Measurements from ENCODE around the gene PPFIBP1.
A peak's percentile ranks its signal among the peaks of the same experiment; 100 is the strongest.
"Not testable (repeated sequence)": the region's sequence is repeated elsewhere in the genome, so short reads cannot be mapped to it uniquely, and the experiment has no call there.

PPFIBP1 gene

DNA sequence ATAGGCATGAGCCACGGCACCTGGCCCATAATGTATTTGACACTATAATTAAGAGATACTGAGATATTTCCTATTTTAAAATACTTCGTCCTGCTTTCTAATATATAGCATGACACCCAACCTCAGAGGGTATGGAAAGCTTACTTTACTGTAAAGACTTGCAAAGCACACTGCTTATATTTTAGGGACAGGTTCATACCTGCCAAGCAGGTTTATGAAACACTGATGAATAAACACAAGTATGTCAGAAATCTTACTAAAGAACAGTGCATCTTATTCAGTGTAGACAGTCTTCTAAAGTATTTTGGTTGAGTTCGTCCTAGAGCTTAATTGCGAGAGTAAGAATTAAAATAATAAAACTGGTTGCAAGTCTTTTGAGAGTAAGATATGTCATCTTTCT, 65.4 kb downstream of the PPFIBP1 start:
- Histone ChIP-seq H2BK120ac (ENCODE audit: low read depth, low read length) (no peak overlapping the region), H3K4me2 (ENCODE audit: low read length, poor library complexity, severe bottlenecking) (no peak overlapping the region), H3K18ac (ENCODE audit: low read depth in 1 of 2, low read length in 2 of 2) (no peak overlapping the region), H2BK12ac (ENCODE audit: low read length in 2 of 2) (no peak overlapping the region), H2AFZ (ENCODE audit: low read depth, low read length) (no peak overlapping the region), H4K8ac (ENCODE audit: low read length) (no peak overlapping the region), H3K23ac (ENCODE audit: low read length in 2 of 2) (no peak overlapping the region), H3K27me3 (ENCODE audit: control insufficient read depth in 1 of 2, insufficient read depth in 1 of 2, low read length in 2 of 2) (no peaks in the 10 kb centered on the region), H3K4me1 (ENCODE audit: control insufficient read depth, insufficient read depth, low read depth, low read length) (peaks cover 5% of the 10 kb centered on the region), H4K91ac (ENCODE audit: low read length) (no peak overlapping the region), H3K4me3 (ENCODE audit: insufficient read depth in 1 of 2, low read depth in 1 of 2, low read length in 2 of 2) (no peak overlapping the region), H2BK5ac (ENCODE audit: low read depth, low read length, poor library complexity, severe bottlenecking) (no peak overlapping the region), H3K9me3 (ENCODE audit: control insufficient read depth, low read length) (no peaks in the 10 kb centered on the region), H3K9ac (ENCODE audit: low read length) (no peak overlapping the region), H3K14ac (ENCODE audit: low read length in 2 of 2) (no peak overlapping the region), H2AK5ac (ENCODE audit: low read length, severe bottlenecking) (no peak overlapping the region), H3K79me1 (replicated peaks; ENCODE audit: low read length, poor library complexity, severe bottlenecking) (peaks cover 16% of the 10 kb centered on the region), H3K36me3 (ENCODE audit: control insufficient read depth in 1 of 2, insufficient read depth in 2 of 2, low read depth in 1 of 2, low read length in 2 of 2) (peaks cover 0 to 16% of the 10 kb centered on the region in 2 experiments), H2BK15ac (ENCODE audit: low read depth, poor library complexity, severe bottlenecking) (no peak overlapping the region), H3K27ac (ENCODE audit: low read length, poor library complexity, severe bottlenecking) (no peak overlapping the region), H3K4ac (ENCODE audit: low read depth in 1 of 2, low read length in 2 of 2) (no peak overlapping the region)
- no peak for DNase-seq
- WGBS, result 100% methylated on average over 3 of the region's 4 CpGs

DNA sequence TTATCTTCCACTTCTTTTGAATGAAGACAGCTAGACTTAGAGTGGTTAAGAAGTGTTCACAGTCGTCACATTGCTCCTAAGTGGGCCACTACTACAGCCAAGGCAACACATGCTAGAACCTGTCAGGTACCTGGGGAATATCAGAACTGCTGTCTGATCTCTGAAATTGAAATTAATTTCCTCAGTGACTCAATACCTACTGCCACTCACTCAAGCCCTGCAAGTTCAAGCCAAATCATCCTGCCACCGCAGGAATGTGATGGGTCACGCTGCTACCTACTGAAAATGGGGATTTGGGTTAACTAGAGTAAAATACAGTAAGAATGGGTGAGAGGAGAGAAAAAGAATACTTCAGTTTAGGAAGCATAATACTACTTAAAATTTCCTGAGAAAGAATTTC, 67.7 kb downstream of the PPFIBP1 start:
- not testable (repeated sequence) for H3K23ac ChIP-seq (ENCODE audit: low read length in 2 of 2); H3K9me3 ChIP-seq (ENCODE audit: control insufficient read depth, low read length); H2AK5ac ChIP-seq (ENCODE audit: low read length, severe bottlenecking); H3K18ac ChIP-seq (ENCODE audit: low read depth in 1 of 2, low read length in 2 of 2); H2BK12ac ChIP-seq (ENCODE audit: low read length in 2 of 2); DNase-seq; H2BK5ac ChIP-seq (ENCODE audit: low read depth, low read length, poor library complexity, severe bottlenecking); H2BK120ac ChIP-seq (ENCODE audit: low read depth, low read length); H3K4me1 ChIP-seq (ENCODE audit: control insufficient read depth, insufficient read depth, low read depth, low read length); H3K27me3 ChIP-seq (ENCODE audit: control insufficient read depth in 1 of 2, insufficient read depth in 1 of 2, low read length in 2 of 2); H2AFZ ChIP-seq (ENCODE audit: low read depth, low read length); H3K4me3 ChIP-seq (ENCODE audit: insufficient read depth in 1 of 2, low read depth in 1 of 2, low read length in 2 of 2); H4K91ac ChIP-seq (ENCODE audit: low read length); H3K27ac ChIP-seq (ENCODE audit: low read length, poor library complexity, severe bottlenecking); H3K4ac ChIP-seq (ENCODE audit: low read depth in 1 of 2, low read length in 2 of 2); H3K36me3 ChIP-seq (ENCODE audit: control insufficient read depth in 1 of 2, insufficient read depth in 2 of 2, low read depth in 1 of 2, low read length in 2 of 2); H2BK15ac ChIP-seq (ENCODE audit: low read depth, poor library complexity, severe bottlenecking); H4K8ac ChIP-seq (ENCODE audit: low read length); H3K14ac ChIP-seq (ENCODE audit: low read length in 2 of 2); H3K4me2 ChIP-seq (ENCODE audit: low read length, poor library complexity, severe bottlenecking)
- Histone ChIP-seq H3K79me1 (replicated peaks; ENCODE audit: low read length, poor library complexity, severe bottlenecking) (peaks cover 12% of the 10 kb centered on the region), H3K9ac (ENCODE audit: low read length) (peak overlapping the region; percentile 44)
- WGBS, result no CpG with 5 or more reads among the region's 3 CpGs

DNA sequence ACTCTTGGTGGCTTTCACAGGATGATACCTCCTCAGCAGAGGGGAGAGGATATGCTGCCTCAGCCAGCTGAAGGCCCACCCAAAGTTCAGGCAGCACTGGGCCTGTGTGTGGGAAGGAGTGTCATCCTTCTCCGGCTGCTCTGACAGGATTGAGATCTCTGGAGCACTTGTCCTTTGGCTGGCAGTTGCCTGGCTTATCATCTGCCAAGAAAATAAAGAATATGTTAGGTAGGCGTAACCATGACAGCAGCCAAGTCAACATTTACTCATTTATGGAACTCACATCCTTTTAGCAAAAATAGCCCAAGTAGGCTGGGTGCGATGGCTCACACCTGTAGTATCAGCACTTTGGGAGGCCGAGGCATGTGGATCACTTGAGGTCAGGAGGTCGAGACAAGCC, 68.5 kb downstream of the PPFIBP1 start:
- H3K4ac ChIP-seq (ENCODE audit: low read depth in 1 of 2, low read length in 2 of 2), result no peak overlapping the region
- no peaks in the 10 kb centered on the region for H3K9me3 ChIP-seq (ENCODE audit: control insufficient read depth, low read length)
- H2AFZ ChIP-seq (ENCODE audit: low read depth, low read length), result no peak overlapping the region
- H3K4me1 ChIP-seq (ENCODE audit: control insufficient read depth, insufficient read depth, low read depth, low read length), result peaks cover 8% of the 10 kb centered on the region
- H4K91ac ChIP-seq (ENCODE audit: low read length), result no peak overlapping the region
- H3K9ac ChIP-seq (ENCODE audit: low read length), result peak overlapping the region; percentile 53
- no peak overlapping the region for H3K4me2 ChIP-seq (ENCODE audit: low read length, poor library complexity, severe bottlenecking)
- peaks cover 0 to 9% of the 10 kb centered on the region in 2 experiments for H3K36me3 ChIP-seq (ENCODE audit: control insufficient read depth in 1 of 2, insufficient read depth in 2 of 2, low read depth in 1 of 2, low read length in 2 of 2)
- H2BK5ac ChIP-seq (ENCODE audit: low read depth, low read length, poor library complexity, severe bottlenecking), result no peak overlapping the region
- no peak overlapping the region for H3K4me3 ChIP-seq (ENCODE audit: insufficient read depth in 1 of 2, low read depth in 1 of 2, low read length in 2 of 2)
- H3K14ac ChIP-seq (ENCODE audit: low read length in 2 of 2), result no peak overlapping the region
- no peak overlapping the region for H3K18ac ChIP-seq (ENCODE audit: low read depth in 1 of 2, low read length in 2 of 2)
- H3K27ac ChIP-seq (ENCODE audit: low read length, poor library complexity, severe bottlenecking), result no peak overlapping the region
- no peak overlapping the region for H2AK5ac ChIP-seq (ENCODE audit: low read length, severe bottlenecking)
- H3K27me3 ChIP-seq (ENCODE audit: control insufficient read depth in 1 of 2, insufficient read depth in 1 of 2, low read length in 2 of 2), result no peaks in the 10 kb centered on the region
- 88% methylated on average over 4 of the region's 5 CpGs for WGBS
- H2BK120ac ChIP-seq (ENCODE audit: low read depth, low read length), result no peak overlapping the region
- no peak overlapping the region for H4K8ac ChIP-seq (ENCODE audit: low read length)
- peak; percentile 64 for DNase-seq
- no peak overlapping the region for H2BK15ac ChIP-seq (ENCODE audit: low read depth, poor library complexity, severe bottlenecking)
- H3K79me1 ChIP-seq (replicated peaks; ENCODE audit: low read length, poor library complexity, severe bottlenecking), result peaks cover 17% of the 10 kb centered on the region
- H2BK12ac ChIP-seq (ENCODE audit: low read length in 2 of 2), result no peak overlapping the region
- no peak overlapping the region for H3K23ac ChIP-seq (ENCODE audit: low read length in 2 of 2)

DNA sequence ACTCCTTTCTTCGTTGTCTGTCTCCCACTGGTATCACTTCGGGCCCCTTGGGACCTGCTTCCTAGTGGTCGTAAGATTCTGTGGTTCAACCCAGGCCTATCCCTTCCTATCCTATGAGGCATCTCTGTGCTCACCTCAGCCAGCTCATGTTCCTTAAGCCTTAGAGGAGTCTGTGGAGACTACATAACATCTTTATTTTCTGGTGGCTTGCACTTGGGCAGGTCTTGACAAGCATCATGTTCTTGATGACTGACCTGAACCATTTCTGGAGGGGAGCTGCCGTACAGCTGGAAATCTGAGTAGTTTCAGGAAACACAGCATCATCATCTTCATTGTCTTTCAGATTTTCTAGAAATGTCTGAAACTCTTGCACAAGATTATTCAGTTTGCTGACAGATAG, 69.3 kb downstream of the PPFIBP1 start:
- H3K36me3 ChIP-seq (ENCODE audit: control insufficient read depth in 1 of 2, insufficient read depth in 2 of 2, low read depth in 1 of 2, low read length in 2 of 2), result peaks cover 0 to 9% of the 10 kb centered on the region in 2 experiments
- no peak overlapping the region for H3K4me3 ChIP-seq (ENCODE audit: insufficient read depth in 1 of 2, low read depth in 1 of 2, low read length in 2 of 2)
- no peak overlapping the region for H2BK12ac ChIP-seq (ENCODE audit: low read length in 2 of 2)
- no peak overlapping the region for H2BK15ac ChIP-seq (ENCODE audit: low read depth, poor library complexity, severe bottlenecking)
- no peak overlapping the region for H3K27ac ChIP-seq (ENCODE audit: low read length, poor library complexity, severe bottlenecking)
- no peak overlapping the region for H3K14ac ChIP-seq (ENCODE audit: low read length in 2 of 2)
- no peak overlapping the region for H2AFZ ChIP-seq (ENCODE audit: low read depth, low read length)
- WGBS, result over 99% methylated on average over 4 of the region's 4 CpGs
- no peak overlapping the region for H2AK5ac ChIP-seq (ENCODE audit: low read length, severe bottlenecking)
- no peak overlapping the region for H3K4me2 ChIP-seq (ENCODE audit: low read length, poor library complexity, severe bottlenecking)
- no peak overlapping the region for H4K91ac ChIP-seq (ENCODE audit: low read length)
- peak overlapping the region; percentile 53 for H3K9ac ChIP-seq (ENCODE audit: low read length)
- no peaks in the 10 kb centered on the region for H3K27me3 ChIP-seq (ENCODE audit: control insufficient read depth in 1 of 2, insufficient read depth in 1 of 2, low read length in 2 of 2)
- peaks cover 20% of the 10 kb centered on the region for H3K79me1 ChIP-seq (replicated peaks; ENCODE audit: low read length, poor library complexity, severe bottlenecking)
- H3K4me1 ChIP-seq (ENCODE audit: control insufficient read depth, insufficient read depth, low read depth, low read length), result peaks cover 8% of the 10 kb centered on the region
- no peak overlapping the region for H3K23ac ChIP-seq (ENCODE audit: low read length in 2 of 2)
- no peak for DNase-seq
- no peak overlapping the region for H2BK120ac ChIP-seq (ENCODE audit: low read depth, low read length)
- no peak overlapping the region for H3K4ac ChIP-seq (ENCODE audit: low read depth in 1 of 2, low read length in 2 of 2)
- H2BK5ac ChIP-seq (ENCODE audit: low read depth, low read length, poor library complexity, severe bottlenecking), result no peak overlapping the region
- H4K8ac ChIP-seq (ENCODE audit: low read length), result no peak overlapping the region
- no peak overlapping the region for H3K18ac ChIP-seq (ENCODE audit: low read depth in 1 of 2, low read length in 2 of 2)
- H3K9me3 ChIP-seq (ENCODE audit: control insufficient read depth, low read length), result no peaks in the 10 kb centered on the region
